H9 (cell line): Measurements from ENCODE around the gene MCF2L2. TPM values are rescaled to one million over a fixed set of nuclear protein-coding genes. Genes with fewer than 3 reads are reported as not detected.

Experiments used
- DNase-seq: peaks from one replicate; pipeline ENCODE4 v3.0.0-alpha.2; 2017
- H2AFZ ChIP-seq: one replicate; pipeline ENCODE4 v1.6.1; 2013; ENCODE audit warnings: mild to moderate bottlenecking, low read length, control low read depth, moderate library complexity
- H2AK5ac ChIP-seq: 2 replicates; pipeline ENCODE4 v1.6.1; 2013; ENCODE audit warnings: low read length, control low read depth, mixed read lengths; ENCODE audit not compliant: insufficient read length
- H2BK120ac ChIP-seq: one replicate; pipeline ENCODE4 v1.6.1; 2013; ENCODE audit warnings: low read depth, mild to moderate bottlenecking, low read length, control low read depth, inconsistent platforms; ENCODE audit not compliant: poor library complexity, severe bottlenecking
- H2BK12ac ChIP-seq: 2 replicates; pipeline ENCODE4 v1.6.1; 2013; ENCODE audit warnings: low read length, control low read depth, mixed read lengths, low read depth; ENCODE audit not compliant: insufficient read length
- H2BK15ac ChIP-seq: 2 replicates; pipeline ENCODE4 v1.6.1; 2013; ENCODE audit warnings: low read depth, low read length, control low read depth
- H2BK20ac ChIP-seq: one replicate; pipeline ENCODE4 v1.6.1; 2013; ENCODE audit warnings: low read depth, mild to moderate bottlenecking, low read length, control low read depth, inconsistent platforms; ENCODE audit not compliant: poor library complexity, severe bottlenecking
- H2BK5ac ChIP-seq: 2 replicates; pipeline ENCODE4 v1.6.1; 2013; ENCODE audit warnings: low read length, control low read depth, mixed read lengths; ENCODE audit not compliant: insufficient read length
- H3K14ac ChIP-seq: 2 replicates; pipeline ENCODE4 v1.6.1; 2013; ENCODE audit warnings: low read length, control low read depth; ENCODE audit not compliant: insufficient read depth
- H3K18ac ChIP-seq: 2 replicates; pipeline ENCODE4 v1.6.1; 2013; ENCODE audit warnings: low read depth, mild to moderate bottlenecking, mixed read lengths, low read length, control low read depth; ENCODE audit not compliant: insufficient read length
- H3K23ac ChIP-seq: 2 replicates; pipeline ENCODE4 v1.6.1; 2013; ENCODE audit warnings: low read length, control low read depth, mixed read lengths, low read depth; ENCODE audit not compliant: insufficient read length
- H3K23me2 ChIP-seq: 2 replicates; pipeline ENCODE4 v1.6.1; 2013; ENCODE audit warnings: low read depth, mild to moderate bottlenecking, mixed read lengths, low read length, control low read depth; ENCODE audit not compliant: insufficient read length, poor library complexity, severe bottlenecking
- H3K27ac ChIP-seq: 2 replicates; pipeline ENCODE4 v1.5.1; 2013; ENCODE audit warnings: low read length, control low read depth, mixed read lengths, low read depth; ENCODE audit not compliant: insufficient read length
- H3K27me3 ChIP-seq: 2 replicates; pipeline ENCODE4 v1.6.1; 2013; ENCODE audit warnings: low read length, control low read depth, inconsistent platforms; ENCODE audit not compliant: insufficient read depth
- H3K4ac ChIP-seq: 2 replicates; pipeline ENCODE4 v1.6.1; 2013; ENCODE audit warnings: low read depth, mild to moderate bottlenecking, control low read depth, inconsistent platforms, low read length, moderate library complexity
- H3K4me1 ChIP-seq: 2 replicates; pipeline ENCODE4 v1.6.1; 2013; ENCODE audit warnings: low read length, control low read depth, inconsistent platforms; ENCODE audit not compliant: insufficient read depth
- H3K4me2 ChIP-seq: 2 replicates; pipeline ENCODE4 v1.6.1; 2013; ENCODE audit warnings: low read length, control low read depth, mixed read lengths; ENCODE audit not compliant: insufficient read length, insufficient read depth
- H3K56ac ChIP-seq: 2 replicates; pipeline ENCODE4 v1.6.1; 2013; ENCODE audit warnings: low read depth, mild to moderate bottlenecking, mixed read lengths, low read length, control low read depth; ENCODE audit not compliant: insufficient read length
- H3K79me1 ChIP-seq: 2 replicates; pipeline ENCODE4 v1.6.1; 2013; ENCODE audit warnings: low read depth, mild to moderate bottlenecking, moderate library complexity, low read length, control low read depth, inconsistent platforms; ENCODE audit not compliant: insufficient read depth, poor library complexity, severe bottlenecking
- H3K79me2 ChIP-seq: 2 replicates; pipeline ENCODE4 v1.6.1; 2013; ENCODE audit warnings: low read length, control low read depth, inconsistent platforms; ENCODE audit not compliant: insufficient read depth
- H3K9ac ChIP-seq: 2 replicates; pipeline ENCODE4 v1.6.1; 2013; ENCODE audit warnings: low read length, control low read depth, mixed read lengths; ENCODE audit not compliant: insufficient read length; ENCODE audit errors: extremely low read depth
- H3K9me3 ChIP-seq: one replicate; pipeline ENCODE4 v1.6.1; 2013; ENCODE audit warnings: low read depth, low read length, inconsistent platforms; ENCODE audit not compliant: control insufficient read depth
- H3T11ph ChIP-seq: one replicate; pipeline ENCODE4 v1.6.1; 2013; ENCODE audit warnings: mild to moderate bottlenecking, low read length, control low read depth, inconsistent platforms
- H4K20me1 ChIP-seq: one replicate; pipeline ENCODE4 v1.6.1; 2013; ENCODE audit not compliant: control insufficient read depth, insufficient read length, insufficient read depth
- H4K5ac ChIP-seq: 2 replicates; pipeline ENCODE4 v1.6.1; 2013; ENCODE audit warnings: low read depth, mild to moderate bottlenecking, mixed read lengths, low read length, control low read depth; ENCODE audit not compliant: insufficient read length
- H4K8ac ChIP-seq: replicated peaks from 2 replicates; pipeline ENCODE4 v1.6.1; 2013; ENCODE audit warnings: low read length, control low read depth, mixed read lengths, low read depth; ENCODE audit not compliant: insufficient read length
- H4K91ac ChIP-seq: 2 replicates; pipeline ENCODE4 v1.6.1; 2013; ENCODE audit warnings: low read depth, mild to moderate bottlenecking, moderate library complexity, mixed read lengths, low read length, control low read depth; ENCODE audit not compliant: insufficient read length
- H3K27ac Mint-ChIP-seq, 3 experiments: 2 replicates in 2 of 3; 3 replicates in 1 of 3; pipeline ENCODE4 v1.8.0; 2020 to 2021; ENCODE audit warnings: mixed read lengths in 3 of 3, mild to moderate bottlenecking in 1 of 3, moderate library complexity in 1 of 3
- H3K27me3 Mint-ChIP-seq: 2 replicates; pipeline ENCODE4 v1.8.0; 2021; ENCODE audit warnings: low read depth, mild to moderate bottlenecking, moderate library complexity, mixed read lengths
- H3K36me3 Mint-ChIP-seq, 3 experiments: 2 replicates in 2 of 3; 3 replicates in 1 of 3; pipeline ENCODE4 v1.8.0; 2020 to 2021; ENCODE audit warnings: low read depth in 3 of 3, mixed read lengths in 3 of 3; ENCODE audit not compliant: insufficient read depth in 1 of 3
- H3K4me1 Mint-ChIP-seq, 2 experiments: 2 replicates each; pipeline ENCODE4 v1.8.0; 2020; ENCODE audit warnings: mixed read lengths in 2 of 2
- H3K4me3 Mint-ChIP-seq, 2 experiments: 2 replicates in 1 of 2; 3 replicates in 1 of 2; pipeline ENCODE4 v1.8.0; 2020 to 2021; ENCODE audit warnings: mild to moderate bottlenecking in 2 of 2, mixed read lengths in 2 of 2, moderate library complexity in 1 of 2
- H3K9me3 Mint-ChIP-seq, 2 experiments: 2 replicates in 1 of 2; 3 replicates in 1 of 2; pipeline ENCODE4 v1.8.0; 2020; ENCODE audit warnings: mild to moderate bottlenecking in 2 of 2, mixed read lengths in 2 of 2, moderate library complexity in 1 of 2
- WGBS: extraction: QIAGEN DNeasy Blood & Tissue Kit; methylation state at CpG from one replicate; pipeline ENCODE4 v1.1.7; 2013; ENCODE audit warnings: missing lambda C conversion rate, low lambda C conversion rate, mixed read lengths; ENCODE audit not compliant: insufficient read length; ENCODE audit errors: extremely low coverage; 5-methylcytosine and 5-hydroxymethylcytosine counted together
- total RNA-seq: library from RNA; stranded (reverse); gene quantifications from 2 replicates; pipeline ENCODE4 v1.2.1, GENCODE V29; 2021
- TF ChIP-seq, protein P1 (sequence below): fragments of 200-600 bp; sonication (generic); conservative IDR thresholded peaks from 3 replicates; pipeline ENCODE4 v1.8.0; 2021; ENCODE audit warnings: antibody characterized with exemption, mild to moderate bottlenecking

MCF2L2 gene
- total RNA-seq, 1 experiment from 2014 or later: 6.4 TPM

DNA sequence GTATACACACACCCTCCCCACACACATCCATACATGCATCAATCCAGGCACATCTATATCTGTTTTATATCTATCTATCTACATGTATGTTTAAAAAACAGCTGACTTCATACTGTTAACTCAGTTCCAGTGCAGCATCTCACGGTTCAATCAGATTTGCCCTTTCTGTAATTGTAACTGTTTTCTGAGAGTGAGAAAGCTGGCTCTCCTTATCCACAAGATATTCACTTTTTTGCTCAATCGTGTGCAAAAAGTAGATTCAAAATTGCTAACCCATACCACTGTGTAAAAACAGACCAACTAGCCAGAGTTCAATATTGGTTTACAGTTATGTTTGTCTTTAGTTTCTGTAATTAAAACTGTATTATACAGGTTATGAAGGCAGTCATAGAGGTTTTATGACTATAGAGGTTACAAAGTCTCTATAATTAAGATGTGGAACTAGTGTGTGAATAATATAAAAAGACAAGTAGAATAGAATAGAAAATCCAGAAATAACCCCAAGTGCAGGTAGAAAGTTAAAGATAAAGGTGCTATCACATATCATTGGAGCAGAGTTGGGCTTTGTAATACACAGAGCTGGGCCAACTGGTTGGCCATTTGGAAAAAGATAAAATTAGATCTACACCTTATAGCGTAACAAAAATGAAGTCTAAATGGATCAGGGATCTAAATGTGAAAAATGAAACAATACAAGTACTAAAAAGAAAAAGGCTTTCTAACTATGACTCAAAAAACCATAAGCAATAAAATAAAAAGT is 20.1 kb upstream of the MCF2L2 start:
- Histone ChIP-seq H3K9me3 (no peaks in the 10 kb centered on the region), H4K91ac (no peak overlapping the region), H3T11ph (no peak overlapping the region), H3K79me2 (peaks cover 2% of the 10 kb centered on the region; the same call in 1 of the 2 replicates), H3K18ac (no peak overlapping the region), H2AFZ (no peak overlapping the region), H4K20me1 (no peaks in the 10 kb centered on the region), H4K5ac (no peak overlapping the region), H2BK20ac (no peak overlapping the region), H3K79me1 (no peaks in the 10 kb centered on the region), H2BK12ac (no peak overlapping the region), H3K23ac (no peak overlapping the region), H3K27ac (no peak overlapping the region), H3K4me1 (no peaks in the 10 kb centered on the region), H2BK5ac (no peak overlapping the region), H2BK15ac (no peak overlapping the region), H2BK120ac (no peak overlapping the region), H3K56ac (no peak overlapping the region), H2AK5ac (no peak overlapping the region), H3K9ac (peak overlapping the region; percentile 47), H3K27me3 (no peaks in the 10 kb centered on the region), H3K4me2 (peak overlapping the region; percentile 78), H3K4ac (no peak overlapping the region), H4K8ac (no peak overlapping the region), H3K14ac (no peak overlapping the region), H3K23me2 (peaks cover 3% of the 10 kb centered on the region)
- Mint-ChIP-seq H3K4me3 (peak overlapping the region; percentile 98), H3K36me3 (peaks cover 2 to 20% (median 19%) of the 10 kb centered on the region in 3 experiments; a peak in 5 of 7 replicates), H3K4me1 (peaks cover 14 to 20% of the 10 kb centered on the region in 2 experiments), H3K9me3 (peaks cover 10 to 11% of the 10 kb centered on the region in 2 experiments), H3K27ac (no peak overlapping the region), H3K27me3 (no peaks in the 10 kb centered on the region)
- DNase-seq: no peak
- no CpG with 5 or more reads among the region's 3 CpGs for WGBS
- TF ChIP-seq, protein P1, sequence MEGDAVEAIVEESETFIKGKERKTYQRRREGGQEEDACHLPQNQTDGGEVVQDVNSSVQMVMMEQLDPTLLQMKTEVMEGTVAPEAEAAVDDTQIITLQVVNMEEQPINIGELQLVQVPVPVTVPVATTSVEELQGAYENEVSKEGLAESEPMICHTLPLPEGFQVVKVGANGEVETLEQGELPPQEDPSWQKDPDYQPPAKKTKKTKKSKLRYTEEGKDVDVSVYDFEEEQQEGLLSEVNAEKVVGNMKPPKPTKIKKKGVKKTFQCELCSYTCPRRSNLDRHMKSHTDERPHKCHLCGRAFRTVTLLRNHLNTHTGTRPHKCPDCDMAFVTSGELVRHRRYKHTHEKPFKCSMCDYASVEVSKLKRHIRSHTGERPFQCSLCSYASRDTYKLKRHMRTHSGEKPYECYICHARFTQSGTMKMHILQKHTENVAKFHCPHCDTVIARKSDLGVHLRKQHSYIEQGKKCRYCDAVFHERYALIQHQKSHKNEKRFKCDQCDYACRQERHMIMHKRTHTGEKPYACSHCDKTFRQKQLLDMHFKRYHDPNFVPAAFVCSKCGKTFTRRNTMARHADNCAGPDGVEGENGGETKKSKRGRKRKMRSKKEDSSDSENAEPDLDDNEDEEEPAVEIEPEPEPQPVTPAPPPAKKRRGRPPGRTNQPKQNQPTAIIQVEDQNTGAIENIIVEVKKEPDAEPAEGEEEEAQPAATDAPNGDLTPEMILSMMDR: no peak
